Esophagus muscularis mucosa (tissue), 4 donors: ENCODE data around the gene KIF26B. TPM values are rescaled to one million over a fixed set of nuclear protein-coding genes. Genes with fewer than 3 reads are reported as not detected.
A peak's percentile ranks its signal among the peaks of the same experiment; 100 is the strongest.

Experiments
- DNase-seq: peaks from one replicate; pipeline ENCODE4 v3.0.0-alpha.2; 2017; ENCODE audit errors: extremely low spot score
- H3K27ac ChIP-seq, 4 donors: fragments of 200-600 bp; sonication (generic); replicated peaks in 1 of 4; 1 replicate in 3 of 4; 2 replicates in 1 of 4; pipeline ENCODE4 v1.5.1; 2016 to 2019; ENCODE audit warnings: mild to moderate bottlenecking in 1 of 4
- H3K27me3 ChIP-seq, 4 donors: fragments of 200-600 bp; sonication (generic); one replicate each; pipeline versions ENCODE4 v1.5.1 to v1.6.0; 2016 to 2019
- H3K36me3 ChIP-seq, 4 donors: fragments of 200-600 bp; sonication (generic); one replicate each; pipeline ENCODE4 v1.5.1; 2016 to 2019
- H3K4me1 ChIP-seq, 4 donors: fragments of 200-600 bp; sonication (generic); one replicate each; pipeline ENCODE4 v1.5.1; 2016 to 2019
- H3K4me3 ChIP-seq, 4 donors: fragments of 200-600 bp; sonication (generic); 1 replicate in 2 of 4; 2 replicates in 2 of 4; pipeline ENCODE4 v1.5.1; 2016 to 2019; ENCODE audit warnings: mild to moderate bottlenecking in 4 of 4, moderate library complexity in 1 of 4
- H3K9me3 ChIP-seq, 4 donors: fragments of 200-600 bp; sonication (generic); 1 replicate in 3 of 4; 2 replicates in 1 of 4; pipeline ENCODE4 v1.5.1; 2016 to 2019
- CTCF ChIP-seq, 3 experiments: fragments of 200-600 bp in 2 of 3; fragments of 450-650 bp in 1 of 3; sonication (generic) in 2 of 3; IDR thresholded peaks; one replicate each; pipeline ENCODE4 v1.5.1; 2017 to 2019; ENCODE audit warnings: antibody characterized with exemption in 3 of 3, mild to moderate bottlenecking in 2 of 3, moderate library complexity in 1 of 3
- EP300 ChIP-seq: sonication (generic); formaldehyde crosslinking; IDR thresholded peaks from one replicate; pipeline ENCODE4 v1.6.1; 2017; ENCODE audit warnings: antibody characterized with exemption
- POLR2A ChIP-seq: fragments of 450-650 bp; IDR thresholded peaks from one replicate; pipeline ENCODE4 v1.6.1; 2017; ENCODE audit warnings: antibody characterized with exemption, moderate library complexity, mild to moderate bottlenecking, low read depth
- POLR2AphosphoS5 ChIP-seq, 2 donors: sonication (generic); formaldehyde crosslinking; IDR thresholded peaks; one replicate each; pipeline ENCODE4 v1.6.1; 2017; ENCODE audit warnings: antibody characterized with exemption in 2 of 2
- WGBS: methylation state at CpG from one replicate; pipeline ENCODE4 v1.1.5; 2018; 5-methylcytosine and 5-hydroxymethylcytosine counted together
- intact Hi-C: fragments of 100-400 bp; cut with DNase I; formaldehyde crosslinking; loops from one replicate; pipeline ENCODE4 v1.15.1; 2023
- total RNA-seq, 4 donors: library from RNA; depleted of rRNA; stranded (reverse); fragments of >200 nt; gene quantifications; one replicate each; pipeline versions ENCODE4 v1.1.0 to v1.2.1, GENCODE V29; 2016

KIF26B gene
- total RNA-seq, 4 donors from 2014 or later: 0.13 to 3.7 (median 1.3) TPM

GRCh38 chr1:245260110-245260882 lies 105.5 kb downstream of the KIF26B start:
- peaks cover 0 to 4% (median 2%) of the 10 kb centered on the region in 4 donors for H3K4me1 ChIP-seq
- intact Hi-C loops: no loop called here
- H3K27ac ChIP-seq: no peak overlapping the region
- peaks cover 0 to 3% (median 1%) of the 10 kb centered on the region in 4 donors for H3K27me3 ChIP-seq
- no peak for TF ChIP-seq POLR2AphosphoS5 (IDR thresholded peaks at IDR 0.05)
- no peak for TF ChIP-seq POLR2A
- TF ChIP-seq EP300: no peak
- TF ChIP-seq CTCF (IDR thresholded peaks at IDR 0.05): no peak
- H3K4me3 ChIP-seq: no peak overlapping the region
- H3K36me3 ChIP-seq: no peaks in the 10 kb centered on the region
- WGBS: 40% methylated on average over 6 of the region's 6 CpGs
- H3K9me3 ChIP-seq: no peaks in the 10 kb centered on the region
- peak; percentile 37 for DNase-seq

GRCh38 chr1:245260883-245261282 lies 106.1 kb downstream of the KIF26B start:
- intact Hi-C loops: no loop called here
- TF ChIP-seq EP300 (no peak), POLR2A (no peak), POLR2AphosphoS5 (IDR thresholded peaks at IDR 0.05) (no peak), CTCF (IDR thresholded peaks at IDR 0.05) (no peak)
- Histone ChIP-seq H3K27ac (no peak overlapping the region), H3K9me3 (no peaks in the 10 kb centered on the region), H3K4me3 (no peak overlapping the region), H3K4me1 (peaks cover 0 to 4% (median 2%) of the 10 kb centered on the region in 4 donors), H3K27me3 (peaks cover 0 to 3% (median 1%) of the 10 kb centered on the region in 4 donors), H3K36me3 (no peaks in the 10 kb centered on the region)
- no peak for DNase-seq
- WGBS: 93% methylated on average over 5 of the region's 5 CpGs

DNA sequence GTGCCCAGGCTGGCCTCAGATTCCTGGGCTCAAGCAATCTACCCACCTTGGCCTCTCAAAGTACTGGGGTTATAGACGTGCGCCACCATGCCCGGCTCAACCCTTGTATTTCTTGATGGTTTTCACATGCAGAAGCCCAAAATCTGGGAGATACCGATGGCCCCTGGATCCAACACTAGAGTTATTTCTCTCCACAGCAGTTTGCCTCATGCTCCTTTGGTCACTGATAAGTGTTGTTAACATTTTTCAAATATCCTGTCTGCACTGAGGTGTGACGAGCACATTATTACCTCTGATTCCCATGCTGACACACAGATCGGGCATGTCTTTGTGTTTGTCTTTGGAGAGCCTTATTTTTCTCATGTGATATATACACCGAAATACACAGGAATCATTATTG lies 107.0 kb downstream of the KIF26B start:
- H3K4me1 ChIP-seq: peaks cover 0 to 4% (median 2%) of the 10 kb centered on the region in 4 donors
- peak; percentile 77 for DNase-seq
- H3K27ac ChIP-seq: no peak overlapping the region
- peaks cover 0 to 3% (median under 1%) of the 10 kb centered on the region in 4 donors for H3K27me3 ChIP-seq
- H3K4me3 ChIP-seq: no peak overlapping the region
- TF ChIP-seq POLR2A (no peak), EP300 (no peak), POLR2AphosphoS5 (IDR thresholded peaks at IDR 0.05) (no peak), CTCF (IDR thresholded peaks at IDR 0.05) (no peak)
- 93% methylated on average over 7 of the region's 7 CpGs for WGBS
- no peaks in the 10 kb centered on the region for H3K9me3 ChIP-seq
- intact Hi-C loops: no loop called here
- no peaks in the 10 kb centered on the region for H3K36me3 ChIP-seq

GRCh38 chr1:245263529-245264095 lies 108.8 kb downstream of the KIF26B start:
- H3K36me3 ChIP-seq: no peaks in the 10 kb centered on the region
- TF ChIP-seq CTCF (IDR thresholded peaks at IDR 0.05) (no peak), EP300 (no peak), POLR2A (no peak), POLR2AphosphoS5 (IDR thresholded peaks at IDR 0.05) (no peak)
- H3K9me3 ChIP-seq: no peaks in the 10 kb centered on the region
- WGBS: 81% methylated on average over 5 of the region's 5 CpGs
- no peak overlapping the region for H3K4me3 ChIP-seq
- intact Hi-C loops: no loop called here
- H3K27ac ChIP-seq: no peak overlapping the region
- peaks cover 0 to under 1% (median 0%) of the 10 kb centered on the region in 4 donors for H3K4me1 ChIP-seq
- H3K27me3 ChIP-seq: no peaks in the 10 kb centered on the region
- DNase-seq: peak; percentile 45
